ENCODE results near the gene TMA7B. TPM values are rescaled to one million over a fixed set of nuclear protein-coding genes. Genes with fewer than 3 reads are reported as not detected.

Gene TMA7B
- not detected for total RNA-seq
- long read RNA-seq: 0 reads

- DNase-seq (ENCODE audit: low spot score): peak; percentile 82
- intact Hi-C loops (cut with DNase I): no loop called here
These were observed at the start of gene TMA7B for GRCh38 chr22:39959640-39960447. TSS of gene TMA7B (plus strand) at chr22:39960397. CDS start at chr22:39964375, 3,978 bp downstream.

GRCh38 chr22:39910876-39911613, 49.2 kb upstream of the TMA7B start:
- intact Hi-C loops (cut with DNase I): no loop called here
- DNase-seq (ENCODE audit: low spot score): no peak

- intact Hi-C loops (cut with DNase I): no loop called here
- DNase-seq (ENCODE audit: low spot score): no peak
These were observed 46.9 kb upstream of the TMA7B start for GRCh38 chr22:39913321-39913720.

- no peak for DNase-seq (ENCODE audit: low spot score)
- intact Hi-C loops (cut with DNase I): no loop called here
These were observed 46.3 kb upstream of the TMA7B start for GRCh38 chr22:39913886-39914285.

- DNase-seq (ENCODE audit: low spot score): no peak
- intact Hi-C loops (cut with DNase I): no loop called here
These were observed 45.6 kb upstream of the TMA7B start for GRCh38 chr22:39914584-39914983.

- intact Hi-C loops (cut with DNase I): no loop called here
These were observed 44.9 kb upstream of the TMA7B start for GRCh38 chr22:39915295-39915726.

GRCh38 chr22:39916496-39916895, 43.7 kb upstream of the TMA7B start:
- intact Hi-C loops (cut with DNase I): no loop called here
- no peak for DNase-seq (ENCODE audit: low spot score)

More at GRCh38 chr22:39915295-39915726, 44.9 kb upstream of the TMA7B start:
- DNase-seq (ENCODE audit: low spot score): no peak

- intact Hi-C loops (cut with DNase I): no loop called here
- no peak for DNase-seq (ENCODE audit: low spot score)
These were observed 43.0 kb upstream of the TMA7B start for GRCh38 chr22:39917197-39917643.

GRCh38 chr22:39917776-39918495, 42.3 kb upstream of the TMA7B start:
- no peak for DNase-seq (ENCODE audit: low spot score)
- intact Hi-C loops (cut with DNase I): no loop called here

GRCh38 chr22:39920134-39920743, 40.0 kb upstream of the TMA7B start:
- intact Hi-C loops (cut with DNase I): no loop called here
- no peak for DNase-seq (ENCODE audit: low spot score)

- intact Hi-C loops (cut with DNase I): no loop called here
- DNase-seq (ENCODE audit: low spot score): no peak
These were observed 36.5 kb upstream of the TMA7B start for GRCh38 chr22:39923696-39924095.

GRCh38 chr22:39924286-39924685, 35.9 kb upstream of the TMA7B start:
- DNase-seq (ENCODE audit: low spot score): no peak
- intact Hi-C loops (cut with DNase I): no loop called here

GRCh38 chr22:39925273-39925672, 34.9 kb upstream of the TMA7B start:
- intact Hi-C loops (cut with DNase I): no loop called here

GRCh38 chr22:39925909-39926679, 34.1 kb upstream of the TMA7B start:
- intact Hi-C loops (cut with DNase I): no loop called here

More at GRCh38 chr22:39925273-39925672, 34.9 kb upstream of the TMA7B start:
- no peak for DNase-seq (ENCODE audit: low spot score)

GRCh38 chr22:39926753-39927152, 33.4 kb upstream of the TMA7B start:
- intact Hi-C loops (cut with DNase I): no loop called here

More at GRCh38 chr22:39925909-39926679, 34.1 kb upstream of the TMA7B start:
- no peak for DNase-seq (ENCODE audit: low spot score)

GRCh38 chr22:39927544-39927943, 32.7 kb upstream of the TMA7B start:
- no peak for DNase-seq (ENCODE audit: low spot score)
- intact Hi-C loops (cut with DNase I): no loop called here

More at GRCh38 chr22:39926753-39927152, 33.4 kb upstream of the TMA7B start:
- DNase-seq (ENCODE audit: low spot score): no peak

GRCh38 chr22:39928536-39929520, 31.4 kb upstream of the TMA7B start:
- intact Hi-C loops (cut with DNase I): no loop called here
- DNase-seq (ENCODE audit: low spot score): no peak

- intact Hi-C loops (cut with DNase I): no loop called here
- no peak for DNase-seq (ENCODE audit: low spot score)
These were observed 28.9 kb upstream of the TMA7B start for GRCh38 chr22:39931251-39931650.
